Breast epithelium (tissue), 4 donors: ENCODE results near the gene SMARCD3. TPM values are rescaled to one million over a fixed set of nuclear protein-coding genes. Genes with fewer than 3 reads are reported as not detected.

Experiments
- DNase-seq, 2 donors: peaks; one replicate each; pipeline ENCODE4 v3.0.0-alpha.2; 2019; ENCODE audit warnings: low spot score in 2 of 2
- H3K27ac ChIP-seq, 2 donors: fragments of 200-600 bp; sonication (generic) in 1 of 2; one replicate each; pipeline ENCODE4 v1.5.1; 2016 to 2019; ENCODE audit warnings: mild to moderate bottlenecking in 1 of 2
- H3K27me3 ChIP-seq, 2 donors: fragments of 200-600 bp; sonication (generic) in 1 of 2; one replicate each; pipeline versions ENCODE4 v1.5.1 to v1.6.0; 2017 to 2019; ENCODE audit warnings: control low read depth in 1 of 2, mild to moderate bottlenecking in 1 of 2
- H3K36me3 ChIP-seq: fragments of 200-600 bp; one replicate; pipeline ENCODE4 v1.5.1; 2019
- H3K4me1 ChIP-seq, 2 donors: fragments of 200-600 bp; sonication (generic); one replicate each; pipeline ENCODE4 v1.5.1; 2016 to 2019; ENCODE audit warnings: control low read depth in 1 of 2
- H3K4me3 ChIP-seq, 3 donors: fragments of 200-600 bp; sonication (generic); 1 replicate in 2 of 3; 2 replicates in 1 of 3; pipeline ENCODE4 v1.5.1; 2016 to 2019; ENCODE audit warnings: mild to moderate bottlenecking in 3 of 3, moderate library complexity in 2 of 3
- H3K9me3 ChIP-seq, 2 donors: fragments of 200-600 bp; sonication (generic) in 1 of 2; one replicate each; pipeline ENCODE4 v1.5.1; 2016 to 2019; ENCODE audit warnings: control low read depth in 1 of 2
- POLR2A ChIP-seq: fragments of 450-650 bp; IDR thresholded peaks from one replicate; pipeline ENCODE4 v1.6.1; 2016; ENCODE audit warnings: antibody characterized with exemption, mild to moderate bottlenecking, moderate library complexity
- POLR2AphosphoS5 ChIP-seq, 3 donors: sonication (generic); formaldehyde crosslinking; IDR thresholded peaks; one replicate each; pipeline ENCODE4 v1.6.1; 2017; ENCODE audit warnings: antibody characterized with exemption in 3 of 3
- intact Hi-C: fragments of 100-400 bp; cut with DNase I; formaldehyde crosslinking; loops from one replicate; pipeline ENCODE4 v1.15.1; 2023; ENCODE audit warnings: low total_unique reads
- total RNA-seq, 3 donors: library from RNA; depleted of rRNA; stranded (reverse); fragments of >200 nt; gene quantifications; one replicate each; pipeline ENCODE4 v1.1.0, GENCODE V29; 2016
- TF ChIP-seq, protein P1 (sequence below), 3 donors: fragments of 450-650 bp; IDR thresholded peaks; one replicate each; pipeline ENCODE4 v1.5.1; 2016 to 2017; ENCODE audit warnings: antibody characterized with exemption in 3 of 3, mild to moderate bottlenecking in 3 of 3, moderate library complexity in 3 of 3

SMARCD3 gene
- total RNA-seq, 3 donors from 2014 or later, result 21.3 to 69.5 (median 43.5) TPM

- no peak overlapping the region for H3K4me3 ChIP-seq
- no peaks in the 10 kb centered on the region for H3K36me3 ChIP-seq
- H3K27me3 ChIP-seq, result no peaks in the 10 kb centered on the region
- TF ChIP-seq, protein P1, sequence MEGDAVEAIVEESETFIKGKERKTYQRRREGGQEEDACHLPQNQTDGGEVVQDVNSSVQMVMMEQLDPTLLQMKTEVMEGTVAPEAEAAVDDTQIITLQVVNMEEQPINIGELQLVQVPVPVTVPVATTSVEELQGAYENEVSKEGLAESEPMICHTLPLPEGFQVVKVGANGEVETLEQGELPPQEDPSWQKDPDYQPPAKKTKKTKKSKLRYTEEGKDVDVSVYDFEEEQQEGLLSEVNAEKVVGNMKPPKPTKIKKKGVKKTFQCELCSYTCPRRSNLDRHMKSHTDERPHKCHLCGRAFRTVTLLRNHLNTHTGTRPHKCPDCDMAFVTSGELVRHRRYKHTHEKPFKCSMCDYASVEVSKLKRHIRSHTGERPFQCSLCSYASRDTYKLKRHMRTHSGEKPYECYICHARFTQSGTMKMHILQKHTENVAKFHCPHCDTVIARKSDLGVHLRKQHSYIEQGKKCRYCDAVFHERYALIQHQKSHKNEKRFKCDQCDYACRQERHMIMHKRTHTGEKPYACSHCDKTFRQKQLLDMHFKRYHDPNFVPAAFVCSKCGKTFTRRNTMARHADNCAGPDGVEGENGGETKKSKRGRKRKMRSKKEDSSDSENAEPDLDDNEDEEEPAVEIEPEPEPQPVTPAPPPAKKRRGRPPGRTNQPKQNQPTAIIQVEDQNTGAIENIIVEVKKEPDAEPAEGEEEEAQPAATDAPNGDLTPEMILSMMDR (IDR thresholded peaks at IDR 0.05), result no peak
- TF ChIP-seq POLR2A (no peak), POLR2AphosphoS5 (IDR thresholded peaks at IDR 0.05) (no peak)
- no peaks in the 10 kb centered on the region for H3K9me3 ChIP-seq
- H3K4me1 ChIP-seq, result peaks cover 9 to 11% of the 10 kb centered on the region in 2 donors
- peak overlapping the region in 1 of 2 donors; percentile 28 for H3K27ac ChIP-seq
- intact Hi-C loops, result no loop called here
- DNase-seq, result no peak
Observed at GRCh38 chr7:151235091-151235787, 13.3 kb downstream of the SMARCD3 start.

- H3K9me3 ChIP-seq, result no peaks in the 10 kb centered on the region
- TF ChIP-seq, protein P1 (IDR thresholded peaks at IDR 0.05), result no peak
- no peak for TF ChIP-seq POLR2AphosphoS5 (IDR thresholded peaks at IDR 0.05)
- no peak for TF ChIP-seq POLR2A
- no peak for DNase-seq
- no peaks in the 10 kb centered on the region for H3K27me3 ChIP-seq
- intact Hi-C loops, result no loop called here
- no peaks in the 10 kb centered on the region for H3K36me3 ChIP-seq
- peak overlapping the region in 2 of 3 donors; percentile 91 to 97 for H3K4me3 ChIP-seq
- H3K4me1 ChIP-seq, result peaks cover 9 to 11% of the 10 kb centered on the region in 2 donors
- peak overlapping the region in 1 of 2 donors; percentile 86 for H3K27ac ChIP-seq
Observed at GRCh38 chr7:151233804-151234203, 14.7 kb downstream of the SMARCD3 start.

DNA sequence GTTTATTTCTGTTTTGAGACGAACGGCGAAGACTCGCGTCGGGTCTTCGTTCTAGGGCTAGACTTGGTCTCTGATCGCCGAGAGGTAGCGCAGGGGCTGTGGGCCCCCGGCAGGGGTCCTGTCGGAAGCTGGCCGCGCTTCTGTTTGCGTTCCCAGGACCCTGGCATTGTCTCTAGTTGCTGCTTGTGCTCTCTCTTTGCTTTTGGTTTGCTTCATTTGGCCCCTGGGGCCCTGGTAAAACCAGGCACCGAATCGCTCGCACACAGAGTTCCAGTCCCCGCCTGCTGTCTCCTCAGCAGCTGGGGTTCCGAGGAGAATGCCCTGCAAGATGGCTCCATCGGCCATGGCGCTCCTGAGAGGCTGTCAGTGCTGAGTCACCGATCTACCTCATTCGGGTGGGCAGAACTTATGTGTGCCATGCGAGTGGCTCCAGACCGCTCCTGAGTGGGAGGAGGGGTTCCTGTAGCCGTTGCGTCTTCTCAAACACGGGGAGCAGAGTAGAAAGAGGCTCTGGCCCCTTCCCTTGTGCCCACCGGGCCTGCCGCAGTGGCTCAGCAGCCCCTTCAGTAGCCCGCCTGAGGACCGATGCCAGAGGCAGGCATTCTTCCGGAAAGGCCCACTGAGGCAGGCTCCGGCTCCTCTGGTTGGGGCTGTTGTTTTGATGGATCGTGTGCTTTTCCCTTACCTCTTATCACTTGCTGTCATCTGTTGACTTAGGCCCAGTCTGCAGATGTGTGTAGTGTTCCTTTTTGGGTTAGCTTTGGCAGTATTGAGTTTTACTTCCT is 15.4 kb downstream of the SMARCD3 start:
- peak overlapping the region; percentile 86 to 87 for H3K27ac ChIP-seq
- H3K4me1 ChIP-seq, result peaks cover 9 to 11% of the 10 kb centered on the region in 2 donors
- no peaks in the 10 kb centered on the region for H3K36me3 ChIP-seq
- intact Hi-C loops, result no loop called here
- no peak for DNase-seq
- no peaks in the 10 kb centered on the region for H3K9me3 ChIP-seq
- peak overlapping the region; percentile 91 to 99 (median 97) for H3K4me3 ChIP-seq
- TF ChIP-seq POLR2AphosphoS5 (IDR thresholded peaks at IDR 0.05), result no peak
- no peak for TF ChIP-seq POLR2A
- TF ChIP-seq, protein P1 (IDR thresholded peaks at IDR 0.05), result no peak
- no peaks in the 10 kb centered on the region for H3K27me3 ChIP-seq

DNA sequence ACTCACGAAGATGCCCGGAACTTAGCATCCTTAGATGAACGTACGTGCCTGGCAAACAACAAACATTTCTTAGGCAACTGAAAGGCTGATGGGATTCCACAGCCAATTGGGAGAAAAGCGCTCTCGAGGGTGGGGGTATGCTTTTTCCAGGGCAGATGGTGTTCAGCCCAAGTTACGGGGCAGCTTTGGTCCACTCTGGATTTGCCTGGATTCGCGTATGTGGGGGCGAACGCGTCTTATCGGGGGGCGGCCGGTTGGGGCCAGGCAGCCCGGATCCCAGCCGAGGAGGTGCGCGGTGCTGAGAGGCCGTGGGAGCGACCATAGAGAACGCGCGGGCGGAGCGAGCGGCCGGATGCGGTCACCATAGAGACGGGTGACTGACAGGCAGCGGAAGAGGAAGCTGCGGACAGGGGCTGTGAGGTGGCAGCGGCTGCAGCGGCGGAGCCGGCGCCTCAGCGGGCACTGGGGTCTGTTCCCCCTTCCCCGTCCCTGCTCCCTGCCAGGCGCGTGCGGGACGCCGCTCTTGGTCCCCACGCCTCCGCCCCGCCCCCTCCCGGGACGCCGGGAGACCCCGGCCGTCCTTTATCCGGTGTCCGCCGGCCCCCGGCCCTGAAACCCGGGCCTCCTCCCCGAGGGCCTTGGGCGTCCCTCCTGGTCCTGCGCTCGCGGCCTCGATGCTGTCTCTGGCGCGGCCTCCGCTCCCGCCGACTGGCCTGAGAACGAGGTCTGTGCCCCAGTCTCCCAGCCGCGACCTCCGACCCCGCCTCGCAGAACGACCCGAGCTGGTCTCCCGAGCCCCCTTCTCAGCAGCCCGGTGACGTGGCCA is 16.2 kb downstream of the SMARCD3 start, which contains the start of gene CHPF2:
Gene CHPF2 (plus strand): TSS at position 393 of the 826 bp plus-strand sequence. CDS start 1,529 bp downstream, outside the sequence.
- intact Hi-C loops, result no loop called here
- peak within 1 kb of the TSS; percentile 86 to 87 for H3K27ac ChIP-seq
- H3K36me3 ChIP-seq, result no peaks in the 10 kb centered on the region
- H3K4me3 ChIP-seq, result peak within 1 kb of the TSS; percentile 91 to 99 (median 97)
- DNase-seq, result peak; percentile 83 to 92
- peaks cover 4 to 11% of the 10 kb centered on the region in 2 donors for H3K4me1 ChIP-seq
- no peaks in the 10 kb centered on the region for H3K9me3 ChIP-seq
- TF ChIP-seq, protein P1 (IDR thresholded peaks at IDR 0.05), result no peak
- peak; percentile 77 for TF ChIP-seq POLR2A
- TF ChIP-seq POLR2AphosphoS5 (IDR thresholded peaks at IDR 0.05), result peak; percentile 52 to 70 (median 56)
- H3K27me3 ChIP-seq, result no peaks in the 10 kb centered on the region
